Cerebellar cortex (tissue), 1 donor: Measurements from ENCODE around the gene CACHD1.

ENCODE experiments used
- DNase-seq: peaks from one replicate; pipeline ENCODE4 v3.0.0-alpha.2; 2015; ENCODE audit warnings: low spot score

Gene CACHD1

GRCh38 chr1:64523413-64524337 lies 53.7 kb downstream of the CACHD1 start:
- DNase-seq, result no peak

GRCh38 chr1:64524614-64525013 lies 54.7 kb downstream of the CACHD1 start:
- DNase-seq, result no peak

- DNase-seq, result no peak
Observed at GRCh38 chr1:64525116-64525686, 55.3 kb downstream of the CACHD1 start.

GRCh38 chr1:64526312-64526711 lies 56.4 kb downstream of the CACHD1 start:
- DNase-seq, result no peak

GRCh38 chr1:64527165-64527564 lies 57.2 kb downstream of the CACHD1 start:
- no peak for DNase-seq

- no peak for DNase-seq
Observed at GRCh38 chr1:64527786-64528185, 57.9 kb downstream of the CACHD1 start.

GRCh38 chr1:64530969-64531692 lies 61.2 kb downstream of the CACHD1 start:
- DNase-seq, result no peak

- DNase-seq, result no peak
Observed at GRCh38 chr1:64532646-64533045, 62.7 kb downstream of the CACHD1 start.

- DNase-seq, result no peak
Observed at GRCh38 chr1:64535938-64536835, 66.3 kb downstream of the CACHD1 start.

- no peak for DNase-seq
Observed at GRCh38 chr1:64536836-64537490, 67.0 kb downstream of the CACHD1 start.

- DNase-seq, result no peak
Observed at GRCh38 chr1:64537942-64538341, 68.0 kb downstream of the CACHD1 start.

- no peak for DNase-seq
Observed at GRCh38 chr1:64538389-64538788, 68.5 kb downstream of the CACHD1 start.

GRCh38 chr1:64539289-64539688 lies 69.4 kb downstream of the CACHD1 start:
- DNase-seq, result no peak

GRCh38 chr1:64539781-64540218 lies 69.9 kb downstream of the CACHD1 start:
- DNase-seq, result no peak

- DNase-seq, result no peak
Observed at GRCh38 chr1:64540265-64540791, 70.4 kb downstream of the CACHD1 start.

GRCh38 chr1:64542118-64542517 lies 72.2 kb downstream of the CACHD1 start:
- no peak for DNase-seq

- no peak for DNase-seq
Observed at GRCh38 chr1:64543831-64544230, 73.9 kb downstream of the CACHD1 start.

GRCh38 chr1:64545118-64545843 lies 75.4 kb downstream of the CACHD1 start:
- DNase-seq, result no peak

- DNase-seq, result no peak
Observed at GRCh38 chr1:64546013-64546412, 76.1 kb downstream of the CACHD1 start.
